GM18519 (cell line): ENCODE results near the gene LCN2.
"Not testable (repeated sequence)": the region's sequence is repeated elsewhere in the genome, so short reads cannot be mapped to it uniquely, and the experiment has no call there.

Source experiments
- ATAC-seq: cut with Tn5 transposase; IDR thresholded peaks from one replicate; pipeline ENCODE4 v1.9.1; 2021; ENCODE audit warnings: mild to moderate bottlenecking, moderate library complexity; ENCODE audit not compliant: unreplicated experiment, low FRiP score

LCN2 gene

GRCh38 chr9:128163523-128164306 lies 14.5 kb downstream of the LCN2 start:
- ATAC-seq: no peak

GRCh38 chr9:128164307-128164885 lies 15.1 kb downstream of the LCN2 start:
- ATAC-seq: no peak

- ATAC-seq: no peak
Measured at GRCh38 chr9:128166169-128166568, 16.9 kb downstream of the LCN2 start.

- no peak for ATAC-seq
Measured at GRCh38 chr9:128167209-128167608, 18.0 kb downstream of the LCN2 start.

GRCh38 chr9:128168731-128169308 lies 19.6 kb downstream of the LCN2 start:
- ATAC-seq: no peak

DNA sequence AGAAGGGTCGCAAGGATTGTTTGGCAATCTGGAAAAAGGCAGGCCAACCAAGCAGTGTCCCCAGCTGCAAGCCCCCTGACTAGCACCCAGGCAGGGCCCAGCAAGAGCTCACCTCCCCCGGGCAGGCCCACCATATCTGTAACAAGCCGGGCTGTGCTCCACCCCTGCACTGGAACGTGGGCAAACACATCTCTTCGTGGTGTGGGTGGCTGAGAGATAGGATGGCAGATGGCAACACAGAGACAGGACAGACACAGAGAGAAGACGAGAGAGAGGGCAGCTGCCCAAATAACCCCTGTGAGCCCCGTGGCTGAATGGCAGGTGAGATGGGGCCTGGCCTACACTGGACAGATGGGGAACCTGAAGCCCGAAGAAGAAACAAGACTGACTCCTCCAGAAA lies 20.2 kb downstream of the LCN2 start:
- no peak for ATAC-seq

- no peak for ATAC-seq
Measured at GRCh38 chr9:128169925-128170324, 20.7 kb downstream of the LCN2 start.

GRCh38 chr9:128174062-128174461 lies 24.8 kb downstream of the LCN2 start:
- ATAC-seq: no peak

GRCh38 chr9:128175102-128175563 lies 25.9 kb downstream of the LCN2 start:
- ATAC-seq: no peak

- no peak for ATAC-seq
Measured at GRCh38 chr9:128175726-128176125, 26.5 kb downstream of the LCN2 start.

GRCh38 chr9:128178806-128179431 lies 29.7 kb downstream of the LCN2 start:
- ATAC-seq: no peak

DNA sequence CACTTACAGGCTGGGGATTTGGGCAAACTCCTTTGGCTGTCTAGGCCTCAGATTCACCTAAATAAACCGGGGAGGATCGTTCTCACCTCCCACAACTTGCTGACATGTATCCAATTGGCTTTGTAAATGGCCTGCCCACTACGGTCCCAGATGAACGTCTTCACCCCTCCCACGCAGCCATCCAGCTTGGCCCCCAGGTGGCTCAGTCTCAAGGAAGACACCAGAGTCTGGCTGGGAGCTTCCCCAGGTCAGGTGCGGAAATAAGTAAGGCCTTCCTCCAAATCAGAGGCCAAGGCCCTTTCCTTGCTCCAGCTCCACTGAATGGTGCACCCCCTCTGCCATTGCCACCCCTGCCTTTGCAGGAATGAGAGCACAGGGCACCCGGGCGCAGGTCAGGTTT lies 30.7 kb downstream of the LCN2 start:
- ATAC-seq: no peak

- no peak for ATAC-seq
Measured at GRCh38 chr9:128180447-128180846, 31.2 kb downstream of the LCN2 start.

- not testable (repeated sequence) for ATAC-seq
Measured at GRCh38 chr9:128181480-128181879, 32.2 kb downstream of the LCN2 start.

- ATAC-seq: no peak
Measured at GRCh38 chr9:128182893-128183588, 33.8 kb downstream of the LCN2 start.

GRCh38 chr9:128185979-128186965 lies 37.0 kb downstream of the LCN2 start:
- ATAC-seq: no peak

GRCh38 chr9:128187361-128187760 lies 38.1 kb downstream of the LCN2 start:
- ATAC-seq: no peak

DNA sequence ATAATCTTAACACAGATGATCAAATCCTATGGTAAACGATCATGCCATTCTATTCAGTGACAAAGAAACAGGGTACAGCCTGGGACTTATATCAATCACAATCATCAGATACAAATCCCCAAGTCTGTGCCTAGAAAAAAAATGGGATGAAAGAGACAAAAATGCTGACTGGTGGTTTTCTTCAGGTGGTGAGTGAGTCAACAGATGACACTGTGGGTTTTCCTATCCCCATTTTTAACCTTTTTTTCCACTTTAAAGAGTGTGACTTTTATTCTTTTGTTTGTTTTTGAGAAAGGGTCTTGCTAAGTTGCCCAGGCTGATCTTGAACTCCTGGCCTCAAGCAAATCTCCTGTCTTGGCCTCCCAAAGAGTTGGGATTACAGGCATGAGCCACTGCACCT lies 39.0 kb downstream of the LCN2 start:
- no peak for ATAC-seq

- ATAC-seq: no peak
Measured at GRCh38 chr9:128190013-128190412, 40.8 kb downstream of the LCN2 start.
